GM23248 (cell line): ENCODE results near the gene OLIG3. TPM values are rescaled to one million over a fixed set of nuclear protein-coding genes. Genes with fewer than 3 reads are reported as not detected.

Source experiments
- DNase-seq: peaks from one replicate; pipeline ENCODE4 v3.0.0-alpha.2; 2015
- H2AFZ ChIP-seq: fragments of 200-600 bp; sonication (generic); 2 replicates; pipeline ENCODE4 v1.6.1; 2016; ENCODE audit warnings: antibody characterized with exemption
- H3F3A ChIP-seq: fragments of 200-600 bp; sonication (generic); 2 replicates; pipeline ENCODE4 v1.6.1; 2016; ENCODE audit warnings: mild to moderate bottlenecking, antibody characterized with exemption, mixed run types; ENCODE audit not compliant: insufficient read depth
- H3K27ac ChIP-seq: fragments of 200-600 bp; sonication (generic); 2 replicates; pipeline ENCODE4 v1.5.1; 2016; ENCODE audit warnings: mild to moderate bottlenecking
- H3K27me3 ChIP-seq: fragments of 200-600 bp; sonication (generic); replicated peaks from 2 replicates; pipeline ENCODE4 v1.6.1; 2016; ENCODE audit warnings: mild to moderate bottlenecking; ENCODE audit not compliant: insufficient read depth
- H3K36me3 ChIP-seq: fragments of 200-600 bp; sonication (generic); 2 replicates; pipeline ENCODE4 v1.6.1; 2016; ENCODE audit warnings: low read depth, mild to moderate bottlenecking
- H3K4me1 ChIP-seq: fragments of 200-600 bp; sonication (generic); 2 replicates; pipeline ENCODE4 v1.6.1; 2016; ENCODE audit warnings: mild to moderate bottlenecking; ENCODE audit not compliant: insufficient read depth
- H3K4me2 ChIP-seq: fragments of 200-600 bp; sonication (generic); one replicate; pipeline ENCODE4 v1.6.1; 2016; ENCODE audit warnings: mild to moderate bottlenecking; ENCODE audit not compliant: unreplicated experiment
- H3K4me3 ChIP-seq: fragments of 200-600 bp; sonication (generic); 2 replicates; pipeline ENCODE4 v1.5.1; 2016; ENCODE audit warnings: mild to moderate bottlenecking
- H3K79me2 ChIP-seq: fragments of 200-600 bp; sonication (generic); 2 replicates; pipeline ENCODE4 v1.6.1; 2016; ENCODE audit warnings: mild to moderate bottlenecking; ENCODE audit not compliant: insufficient read depth
- H3K9ac ChIP-seq: fragments of 200-600 bp; sonication (generic); 2 replicates; pipeline ENCODE4 v1.6.1; 2016; ENCODE audit warnings: mild to moderate bottlenecking
- H3K9me2 ChIP-seq: fragments of 200-600 bp; sonication (generic); 2 replicates; pipeline ENCODE4 v1.6.1; 2016; ENCODE audit warnings: mixed run types, mild to moderate bottlenecking, moderate library complexity; ENCODE audit not compliant: insufficient read depth
- H3K9me3 ChIP-seq: fragments of 200-600 bp; sonication (generic); one replicate; pipeline ENCODE4 v1.6.1; 2017; ENCODE audit warnings: low read depth
- H4K20me1 ChIP-seq: fragments of 200-600 bp; sonication (generic); 2 replicates; pipeline ENCODE4 v1.6.0; 2016; ENCODE audit not compliant: insufficient read depth
- EZH2 ChIP-seq: fragments of 200-600 bp; sonication (generic); IDR thresholded peaks from 2 replicates; pipeline ENCODE4 v1.6.1; 2018; ENCODE audit warnings: antibody characterized with exemption, mild to moderate bottlenecking; ENCODE audit not compliant: insufficient read depth, poor library complexity, severe bottlenecking
- EZH2phosphoT487 ChIP-seq: fragments of 200-600 bp; sonication (generic); IDR thresholded peaks from 2 replicates; pipeline ENCODE4 v1.6.1; 2018; ENCODE audit warnings: antibody characterized with exemption, moderate library complexity, mild to moderate bottlenecking, low read depth; ENCODE audit not compliant: insufficient read depth
- WGBS, 2 experiments: methylation state at CpG; one replicate each; pipeline ENCODE4 v1.1.6; 2015 to 2017; ENCODE audit warnings: low lambda C conversion rate in 2 of 2, low coverage in 1 of 2; ENCODE audit errors: missing lambda C conversion rate in 2 of 2; 5-methylcytosine and 5-hydroxymethylcytosine counted together
- in situ Hi-C: fragments of 300-500 bp; cut with MboI; formaldehyde crosslinking; loops from 2 replicates; pipeline ENCODE4 v1.15.0; 2020
- polyA plus RNA-seq: library from polyadenylated mRNA; unstranded; fragments of >200 nt; fragmentation: Nextera tagmentation; extraction: Ambion mirVana; gene quantifications from 2 replicates; pipeline ENCODE4 v1.2.1, GENCODE V29; 2016
- total RNA-seq: library from RNA; depleted of rRNA; stranded (reverse); fragments of >200 nt; shearing (Covaris generic); gene quantifications from 2 replicates; pipeline ENCODE4 v1.2.3, GENCODE V29; 2014

OLIG3 gene
- total and polyA plus RNA-seq, 2 experiments from 2014 or later, result not detected

- Histone ChIP-seq H3K27me3 (peaks cover 96% of the 10 kb centered on the region), H3K27ac (no peak overlapping the region), H4K20me1 (no peaks in the 10 kb centered on the region), H3K36me3 (no peaks in the 10 kb centered on the region), H3K4me1 (no peaks in the 10 kb centered on the region), H3K4me2 (no peak overlapping the region), H2AFZ (no peak overlapping the region), H3K9me3 (no peaks in the 10 kb centered on the region), H3F3A (no peaks in the 10 kb centered on the region), H3K79me2 (no peaks in the 10 kb centered on the region), H3K9me2 (no peaks in the 10 kb centered on the region), H3K4me3 (no peak overlapping the region), H3K9ac (no peak overlapping the region)
- 75 to 77% methylated on average over 4 of the region's 4 CpGs for WGBS, 2 experiments
- TF ChIP-seq EZH2 (no peak), EZH2phosphoT487 (no peak)
- no peak for DNase-seq
- in situ Hi-C loops, result no loop called here
Observed at GRCh38 chr6:137490961-137491360, 3.2 kb downstream of the OLIG3 start.

- Histone ChIP-seq H3F3A (no peaks in the 10 kb centered on the region), H3K27ac (no peak overlapping the region), H3K4me2 (no peak overlapping the region), H3K79me2 (no peaks in the 10 kb centered on the region), H3K4me3 (no peak overlapping the region), H3K36me3 (no peaks in the 10 kb centered on the region), H2AFZ (no peak overlapping the region), H3K9ac (no peak overlapping the region), H4K20me1 (no peaks in the 10 kb centered on the region), H3K9me2 (no peaks in the 10 kb centered on the region), H3K9me3 (no peaks in the 10 kb centered on the region), H3K4me1 (no peaks in the 10 kb centered on the region), H3K27me3 (peaks cover 94% of the 10 kb centered on the region)
- no peak for DNase-seq
- no peak for TF ChIP-seq EZH2phosphoT487
- TF ChIP-seq EZH2, result no peak
- in situ Hi-C loops, result no loop called here
- 48 to 53% methylated on average over 19 of the region's 19 CpGs for WGBS, 2 experiments
Observed at GRCh38 chr6:137490006-137490905, 3.9 kb downstream of the OLIG3 start.

- no peak overlapping the region for H3K9ac ChIP-seq
- H3K9me2 ChIP-seq, result no peaks in the 10 kb centered on the region
- H3K27me3 ChIP-seq, result peaks cover 85% of the 10 kb centered on the region
- in situ Hi-C loops, result no loop called here
- no peak overlapping the region for H3K4me3 ChIP-seq
- H3K27ac ChIP-seq, result no peak overlapping the region
- no peak for DNase-seq
- H4K20me1 ChIP-seq, result no peaks in the 10 kb centered on the region
- H2AFZ ChIP-seq, result no peak overlapping the region
- no peaks in the 10 kb centered on the region for H3F3A ChIP-seq
- no peaks in the 10 kb centered on the region for H3K9me3 ChIP-seq
- H3K4me2 ChIP-seq, result no peak overlapping the region
- no peaks in the 10 kb centered on the region for H3K79me2 ChIP-seq
- peak; percentile 33 for TF ChIP-seq EZH2
- no peak for TF ChIP-seq EZH2phosphoT487
- no peaks in the 10 kb centered on the region for H3K36me3 ChIP-seq
- no peaks in the 10 kb centered on the region for H3K4me1 ChIP-seq
- WGBS, 2 experiments, result 20 to 24% methylated on average over 43 to 47 of the region's 47 CpGs
Observed at GRCh38 chr6:137489046-137490005, 4.9 kb downstream of the OLIG3 start.
